Activated B cell treated with CpG ODN at 0.5 μM for 24 hours (primary cell): Measurements from ENCODE around the gene DIRAS1. TPM values are rescaled to one million over a fixed set of nuclear protein-coding genes. Genes with fewer than 3 reads are reported as not detected.
A peak's percentile ranks its signal among the peaks of the same experiment; 100 is the strongest.

Source experiments
- ATAC-seq: fragments of 200-7000 bp; cut with Tn5 transposase; one replicate; pipeline ENCODE4 v1.10.0; 2021; ENCODE audit warnings: low read depth, mild to moderate bottlenecking, moderate library complexity
- CTCF ChIA-PET: fragments of 350-600 bp; sonication (Branson Sonifier 250); formaldehyde crosslinking; loops from one replicate; lab custom pipeline; 2021; ENCODE audit warnings: antibody characterized with exemption; lab: Charles Lee
- POLR2A ChIA-PET: fragments of 350-600 bp; sonication (Branson Sonifier 250); formaldehyde crosslinking; loops from one replicate; lab custom pipeline; 2021; ENCODE audit warnings: antibody characterized with exemption; lab: Charles Lee
- DNase-seq: peaks from one replicate; pipeline ENCODE4 v3.0.0; 2022
- H3K27ac Mint-ChIP-seq: one replicate; pipeline ENCODE4 v1.8.0; 2020; ENCODE audit warnings: mixed read lengths
- H3K27me3 Mint-ChIP-seq: one replicate; pipeline ENCODE4 v1.8.0; 2021; ENCODE audit warnings: mixed read lengths
- H3K36me3 Mint-ChIP-seq: one replicate; pipeline ENCODE4 v1.8.0; 2021; ENCODE audit warnings: low read depth, mixed read lengths
- H3K4me1 Mint-ChIP-seq: one replicate; pipeline ENCODE4 v1.8.0; 2021; ENCODE audit warnings: mixed read lengths
- H3K4me3 Mint-ChIP-seq: one replicate; pipeline ENCODE4 v1.8.0; 2020; ENCODE audit warnings: mild to moderate bottlenecking, mixed read lengths
- H3K9me3 Mint-ChIP-seq: one replicate; pipeline ENCODE4 v1.8.0; 2020; ENCODE audit warnings: mixed read lengths
- CTCF ChIP-seq: fragments of 200-600 bp; IDR thresholded peaks from one replicate; pipeline ENCODE4 v1.8.0; 2022; ENCODE audit warnings: antibody characterized with exemption, mild to moderate bottlenecking
- intact Hi-C: fragments of 100-400 bp; cut with micrococcal nuclease; formaldehyde crosslinking; loops from one replicate; pipeline ENCODE4 v1.15.1; 2024
- total RNA-seq: library from RNA; stranded (reverse); gene quantifications from 2 replicates; pipeline ENCODE4 v1.2.3, GENCODE V29; 2022

Gene DIRAS1
- total RNA-seq, 1 donor from 2014 or later = 6.4 TPM

- ChIA-PET CTCF (no interaction called here), POLR2A (interaction anchor here (0.7 kb wide), 1 partner anchor 45 kb away, joined by 3 read pairs; no protein-coding TSS in a partner anchor)
- no peak for TF ChIP-seq CTCF
- intact Hi-C loops = no loop called here
- H3K27ac Mint-ChIP-seq = no peak overlapping the region
- peaks cover 23% of the 10 kb centered on the region for H3K4me1 Mint-ChIP-seq
- no peak overlapping the region for H3K4me3 Mint-ChIP-seq
- peaks cover 4% of the 10 kb centered on the region for H3K36me3 Mint-ChIP-seq
- DNase-seq (no peak), ATAC-seq (no peak)
- no peaks in the 10 kb centered on the region for H3K9me3 Mint-ChIP-seq
- H3K27me3 Mint-ChIP-seq = peaks cover 5% of the 10 kb centered on the region
Observed at GRCh38 chr19:2743099-2743498, 21.9 kb upstream of the DIRAS1 start.

- CTCF ChIA-PET = interaction anchor here (1.2 kb wide), 1 partner anchor 35 kb away, joined by 3 read pairs; no protein-coding TSS in a partner anchor
- Mint-ChIP-seq H3K4me1 (peaks cover 23% of the 10 kb centered on the region), H3K27ac (no peak overlapping the region), H3K27me3 (peaks cover 3% of the 10 kb centered on the region), H3K4me3 (peak overlapping the region; percentile 88), H3K36me3 (peaks cover 26% of the 10 kb centered on the region), H3K9me3 (no peaks in the 10 kb centered on the region)
- DNase-seq = no peak
- TF ChIP-seq CTCF = no peak
- intact Hi-C loops = loop anchor here (1.0 to 2.0 kb wide), 5 partner anchors 19 to 75 kb away; partner anchors contain the start of genes DIRAS1, GNG7 and SGTA
- no peak for ATAC-seq
- POLR2A ChIA-PET = interaction anchor here (1.0 to 1.4 kb wide), 3 partner anchors 37 to 62 kb away, joined by 3 to 7 read pairs (median 4); partner anchors contain the start of genes GNG7 and THOP1
Observed at GRCh38 chr19:2740314-2740656, 19.1 kb upstream of the DIRAS1 start.

- ChIA-PET CTCF (interaction anchor here (1.0 to 1.5 kb wide), 4 partner anchors 10 to 103 kb away, joined by 3 to 5 read pairs (median 4); no protein-coding TSS in a partner anchor), POLR2A (interaction anchor here (0.8 to 1.5 kb wide), 9 partner anchors 14 to 103 kb away, joined by 3 to 11 read pairs (median 4); partner anchors contain the start of genes GNG7 and THOP1)
- no peak for TF ChIP-seq CTCF
- ATAC-seq (peak; percentile 100), DNase-seq (peak; percentile 94)
- Mint-ChIP-seq H3K27ac (peak within 1 kb of the TSS; percentile 65), H3K4me3 (peak within 1 kb of the TSS; percentile 88), H3K9me3 (no peaks in the 10 kb centered on the region), H3K27me3 (peaks cover 3% of the 10 kb centered on the region), H3K4me1 (peaks cover 28% of the 10 kb centered on the region), H3K36me3 (peaks cover 31% of the 10 kb centered on the region)
- intact Hi-C loops = loop anchor here (1.0 to 2.0 kb wide), 5 partner anchors 19 to 75 kb away; partner anchors contain the start of genes DIRAS1, GNG7 and SGTA
Observed at GRCh38 chr19:2739602-2740313, 18.6 kb upstream of the DIRAS1 start, which contains the start of gene SLC39A3. Gene SLC39A3, minus strand, starts transcription at chr19:2740017. Its CDS starts 2,760 bp downstream, at chr19:2737257.

- ChIA-PET POLR2A (interaction anchor here (0.6 to 2.1 kb wide), 3 partner anchors 34 to 458 kb away, joined by 3 to 8 read pairs (median 7); partner anchors contain the start of gene GNG7), CTCF (no interaction called here)
- ATAC-seq (no peak), DNase-seq (no peak)
- Mint-ChIP-seq H3K27ac (no peak overlapping the region), H3K4me1 (peaks cover 35% of the 10 kb centered on the region), H3K9me3 (no peaks in the 10 kb centered on the region), H3K36me3 (peaks cover 51% of the 10 kb centered on the region), H3K27me3 (peaks cover under 1% of the 10 kb centered on the region), H3K4me3 (no peak overlapping the region)
- no peak for TF ChIP-seq CTCF
- intact Hi-C loops = no loop called here
Observed at GRCh38 chr19:2736550-2737190, 15.5 kb upstream of the DIRAS1 start.
